NCI-H1417 (cell line): ENCODE data around the gene TTLL1.
"Not testable (repeated sequence)": the region's sequence is repeated elsewhere in the genome, so short reads cannot be mapped to it uniquely, and the experiment has no call there.

Experiments used
- DNase-seq, 3 experiments: peaks; one replicate each; lab custom pipeline; 2025; lab: John Stamatoyannopoulos, UW

The TTLL1 gene

GRCh38 chr22:43013355-43014315 is 75.6 kb downstream of the TTLL1 start:
- DNase-seq, result peak in 2 of 3 experiments; percentile 23 to 27

- DNase-seq, result no peak
Observed at GRCh38 chr22:43012390-43012789, 76.8 kb downstream of the TTLL1 start.

GRCh38 chr22:43011079-43011478 is 78.1 kb downstream of the TTLL1 start:
- no peak for DNase-seq

GRCh38 chr22:43009444-43009843 is 79.7 kb downstream of the TTLL1 start:
- no peak for DNase-seq

- no peak for DNase-seq
Observed at GRCh38 chr22:43008921-43009320, 80.3 kb downstream of the TTLL1 start.

GRCh38 chr22:43008509-43008908 is 80.7 kb downstream of the TTLL1 start:
- DNase-seq, result no peak

- peak in 1 of 3 experiments; percentile 3 for DNase-seq
Observed at GRCh38 chr22:43007519-43008102, 81.6 kb downstream of the TTLL1 start.

GRCh38 chr22:43006753-43007152 is 82.4 kb downstream of the TTLL1 start:
- DNase-seq, result no peak

GRCh38 chr22:43006016-43006505 is 83.1 kb downstream of the TTLL1 start:
- DNase-seq, result no peak

- no peak for DNase-seq
Observed at GRCh38 chr22:43005106-43005505, 84.1 kb downstream of the TTLL1 start.

- no peak for DNase-seq
Observed at GRCh38 chr22:43004362-43005035, 84.7 kb downstream of the TTLL1 start.

- no peak for DNase-seq
Observed at GRCh38 chr22:43002202-43002586, 87.0 kb downstream of the TTLL1 start.

GRCh38 chr22:43001271-43002201 is 87.7 kb downstream of the TTLL1 start:
- peak in 1 of 3 experiments; percentile 4 for DNase-seq

- no peak for DNase-seq
Observed at GRCh38 chr22:43000441-43001175, 88.6 kb downstream of the TTLL1 start.

GRCh38 chr22:42997582-42998090 is 91.6 kb downstream of the TTLL1 start:
- DNase-seq, result no peak

- DNase-seq, result no peak
Observed at GRCh38 chr22:42996646-42997365, 92.4 kb downstream of the TTLL1 start.

GRCh38 chr22:42995654-42996053 is 93.5 kb downstream of the TTLL1 start:
- not testable (repeated sequence) for DNase-seq

- no peak for DNase-seq
Observed at GRCh38 chr22:42994917-42995562, 94.2 kb downstream of the TTLL1 start.

GRCh38 chr22:42994276-42994916 is 94.8 kb downstream of the TTLL1 start:
- DNase-seq, result no peak
